GM21528 (cell line): ENCODE results near the gene CXCL12.

Experiments
- ATAC-seq: cut with Tn5 transposase; IDR thresholded peaks from one replicate; pipeline ENCODE4 v1.9.1; 2021; ENCODE audit warnings: mild to moderate bottlenecking, moderate library complexity; ENCODE audit not compliant: unreplicated experiment, low FRiP score

The CXCL12 gene

GRCh38 chr10:44386546-44387052 lies 1.7 kb upstream of the CXCL12 start:
- no peak for ATAC-seq

DNA sequence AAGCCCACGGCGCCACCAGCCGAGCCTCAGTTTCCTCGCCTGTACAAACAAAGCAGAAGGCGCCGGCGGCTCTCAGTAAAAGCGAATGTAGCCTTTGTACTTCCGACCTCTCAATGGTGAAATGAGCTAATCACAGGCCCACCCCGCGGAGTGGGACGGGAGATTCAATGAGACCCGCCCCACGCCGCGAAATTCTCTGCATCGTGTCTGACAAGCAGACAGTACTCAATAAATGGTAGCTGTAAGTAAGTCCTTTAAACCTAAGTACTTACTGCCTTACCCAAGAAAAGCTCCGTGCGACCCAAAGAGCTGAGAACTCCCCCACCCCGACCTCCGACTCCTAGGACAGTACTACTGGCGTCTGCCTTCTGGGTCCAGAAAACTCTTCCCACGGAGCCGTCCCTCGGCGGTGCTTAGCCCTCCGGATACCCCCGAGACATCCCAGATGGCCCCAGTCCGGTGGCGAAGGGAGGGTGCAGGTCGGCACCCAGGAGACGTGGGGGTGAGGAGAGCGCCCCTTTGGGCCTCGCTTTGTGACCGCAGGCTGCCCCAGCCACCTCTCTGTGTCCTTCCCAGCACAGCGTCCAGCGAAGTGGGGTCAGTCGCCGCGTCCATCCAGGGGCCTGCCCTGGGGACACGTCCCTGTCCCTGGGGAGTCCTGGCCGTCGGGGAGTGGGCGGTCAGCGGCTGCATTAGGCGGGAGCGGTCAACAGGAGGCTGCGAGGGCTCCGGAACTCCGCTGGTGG lies 972 bp upstream of the CXCL12 start:
- no peak for ATAC-seq

GRCh38 chr10:44384601-44385025 lies 284 bp downstream of the CXCL12 start:
- no peak for ATAC-seq

DNA sequence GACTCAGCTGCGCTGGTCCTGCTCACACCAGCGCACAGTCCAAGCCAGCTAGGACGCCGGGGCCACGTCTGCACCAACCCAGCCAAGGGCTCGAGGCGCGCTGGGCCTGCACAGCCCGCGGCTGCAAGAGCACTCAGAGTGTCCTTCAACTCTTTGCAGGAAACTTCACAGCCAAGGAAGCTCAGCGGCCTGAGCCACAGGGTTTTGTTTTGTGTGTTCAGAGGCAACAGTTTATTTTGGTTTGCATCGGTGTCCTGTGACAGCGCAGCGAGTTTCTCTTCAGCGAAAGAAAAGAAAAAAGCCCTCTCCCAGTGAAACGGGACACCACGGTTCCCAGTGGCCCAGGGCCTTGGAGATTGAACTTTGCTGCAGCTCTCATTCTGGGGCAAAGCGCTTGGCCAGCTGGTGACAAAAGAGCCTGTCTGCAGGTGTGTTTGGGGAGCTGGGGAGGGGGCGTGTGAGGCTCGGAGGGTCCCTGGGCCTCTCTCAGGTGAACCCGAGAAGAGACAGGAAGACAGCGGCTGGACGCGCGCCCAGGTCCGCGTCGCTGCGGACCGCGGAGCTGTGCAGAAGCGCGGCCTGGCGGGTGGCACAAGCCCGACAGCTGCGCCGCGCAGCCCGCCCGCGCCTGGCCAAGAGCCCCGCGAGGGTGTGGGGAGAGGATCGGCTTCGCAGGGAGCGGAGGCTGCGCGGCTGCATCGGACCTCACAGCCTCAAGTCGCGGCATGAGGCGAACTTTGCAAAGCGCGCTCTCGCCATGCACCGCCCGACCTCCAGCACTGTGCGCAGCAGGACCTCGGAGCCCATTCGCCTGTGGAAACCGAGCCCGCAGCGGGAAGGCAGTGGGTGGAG lies 922 bp downstream of the CXCL12 start:
- no peak for ATAC-seq

- ATAC-seq, result no peak
Measured at GRCh38 chr10:44382981-44383748, 1.7 kb downstream of the CXCL12 start.

GRCh38 chr10:44382131-44382858 lies 2.6 kb downstream of the CXCL12 start:
- no peak for ATAC-seq

- ATAC-seq, result no peak
Measured at GRCh38 chr10:44380829-44381600, 3.9 kb downstream of the CXCL12 start.

DNA sequence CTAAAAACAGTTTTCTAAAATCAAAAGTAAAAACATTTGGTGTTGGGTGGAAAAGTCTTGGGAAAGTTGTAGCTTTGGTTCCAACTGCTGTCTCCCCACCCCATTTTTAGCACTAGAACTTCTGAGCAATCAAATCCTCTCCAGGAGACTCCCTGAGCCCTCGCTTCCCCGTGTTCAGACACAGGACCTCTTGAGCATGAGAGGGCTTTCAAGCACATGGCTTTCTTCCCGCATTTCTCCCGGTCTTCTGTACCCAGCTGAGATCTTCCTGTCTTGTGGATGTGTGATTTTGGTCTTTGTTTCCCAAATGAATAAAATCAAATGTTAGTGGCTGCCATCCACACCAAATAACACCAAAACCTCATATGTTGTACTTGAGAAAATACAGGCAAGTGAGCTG lies 5.0 kb downstream of the CXCL12 start:
- ATAC-seq, result no peak

- no peak for ATAC-seq
Measured at GRCh38 chr10:44378626-44379025, 6.3 kb downstream of the CXCL12 start.

DNA sequence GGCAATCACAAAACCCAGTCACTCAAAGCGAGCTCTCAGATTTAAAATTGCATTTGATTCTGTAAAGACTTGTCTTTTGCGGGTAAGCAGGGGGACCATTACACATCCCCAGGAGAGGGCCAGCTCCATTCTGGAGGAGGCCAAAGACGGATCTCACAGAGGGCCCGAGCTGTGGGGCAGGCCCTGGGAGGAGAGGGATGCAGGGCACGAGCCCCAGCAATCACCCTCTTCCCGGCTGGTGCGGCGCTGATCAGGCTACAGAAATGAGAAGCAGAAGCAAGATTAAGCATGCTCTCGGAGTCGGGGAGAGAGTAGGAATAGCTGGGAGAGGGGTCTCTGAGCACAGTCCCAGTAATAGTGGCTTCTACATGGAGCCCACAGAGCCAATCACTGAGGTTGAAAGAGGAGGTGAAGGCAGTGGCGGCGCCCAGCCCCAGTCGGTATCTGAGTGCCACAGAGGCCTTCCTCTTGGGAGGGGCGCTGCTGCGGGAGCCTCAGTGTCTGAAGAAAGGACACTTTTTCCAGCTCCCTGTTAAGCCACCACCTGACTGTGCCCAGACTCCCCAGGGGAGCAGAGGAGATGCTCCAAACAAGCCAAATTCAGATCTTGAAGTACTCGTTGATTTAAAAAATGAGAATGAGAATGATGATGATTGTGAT lies 7.1 kb downstream of the CXCL12 start:
- no peak for ATAC-seq

DNA sequence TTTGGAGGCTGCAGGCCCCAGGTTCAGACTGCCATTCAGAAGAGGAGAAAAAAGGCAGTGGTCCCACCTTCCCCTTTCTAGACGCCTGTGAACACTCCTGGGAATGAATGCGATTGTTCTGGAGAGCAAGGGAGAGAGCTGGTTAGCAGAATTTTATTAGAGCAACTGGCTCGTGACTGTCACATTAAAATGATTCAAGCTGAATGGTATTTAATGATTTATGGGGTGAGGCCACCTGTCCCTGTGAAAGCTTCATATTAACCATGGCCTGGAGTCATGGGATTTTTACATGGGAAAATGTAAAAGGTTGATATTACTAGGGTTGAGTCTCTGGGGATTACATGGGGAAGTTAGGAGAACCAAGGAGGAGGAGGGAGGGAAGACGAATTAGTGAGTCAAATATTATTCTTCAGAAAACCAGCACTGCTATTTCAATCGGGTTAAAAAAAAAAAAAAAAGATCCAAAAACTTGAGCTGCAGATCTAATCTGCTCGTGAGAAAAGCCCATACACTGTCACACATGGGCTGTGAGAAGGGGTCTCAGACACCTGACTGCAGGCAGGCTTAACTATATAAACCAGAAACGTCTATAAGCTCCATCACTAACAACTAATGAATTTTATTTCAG lies 8.3 kb downstream of the CXCL12 start:
- ATAC-seq, result no peak

GRCh38 chr10:44374155-44374554 lies 10.7 kb downstream of the CXCL12 start:
- ATAC-seq, result no peak

GRCh38 chr10:44373341-44373995 lies 11.4 kb downstream of the CXCL12 start:
- no peak for ATAC-seq

GRCh38 chr10:44372181-44372580 lies 12.7 kb downstream of the CXCL12 start:
- ATAC-seq, result no peak

DNA sequence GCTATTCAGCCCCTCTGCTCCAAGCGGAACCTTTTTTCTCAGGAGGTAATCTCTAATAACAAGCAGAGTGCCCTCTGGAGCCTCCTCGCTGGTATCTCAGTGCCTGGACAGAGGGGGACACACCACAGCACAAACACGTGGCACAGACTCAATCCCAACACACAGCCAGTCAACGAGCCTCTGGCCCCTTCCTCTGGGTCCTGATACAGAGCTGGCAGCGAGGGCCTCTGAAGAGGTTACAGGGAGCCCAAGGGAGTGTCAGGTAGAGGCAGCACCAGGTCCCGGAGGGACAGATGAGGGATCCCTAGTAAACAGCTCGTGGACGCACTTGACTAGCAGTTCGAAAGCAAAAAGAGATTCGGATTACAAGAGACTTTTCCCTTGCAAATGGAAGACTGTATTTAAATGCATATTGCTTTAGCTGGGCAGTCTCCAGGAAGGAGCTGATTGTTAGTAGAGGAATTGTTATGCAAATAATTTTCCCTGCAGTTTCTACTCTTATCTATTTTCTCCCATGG lies 14.1 kb downstream of the CXCL12 start:
- ATAC-seq, result no peak

DNA sequence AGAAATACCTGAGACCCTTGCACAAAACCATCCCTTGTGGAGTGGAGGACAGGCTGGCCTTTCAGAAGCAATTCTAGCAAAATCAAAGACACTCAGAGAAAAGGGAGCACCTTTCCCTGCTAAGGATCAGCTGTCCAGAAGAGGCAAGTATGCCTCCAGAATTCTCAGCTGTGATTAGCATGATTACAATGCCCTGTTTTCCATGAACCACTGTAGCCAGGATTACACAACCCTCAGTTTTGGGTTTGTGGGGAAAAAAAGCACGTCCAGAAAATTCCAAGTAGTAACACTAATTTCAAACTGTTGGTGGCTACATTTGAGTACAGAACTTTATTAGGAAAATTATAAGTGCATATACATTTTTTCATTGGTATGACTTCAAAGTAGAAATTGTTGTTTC lies 15.0 kb downstream of the CXCL12 start:
- no peak for ATAC-seq

DNA sequence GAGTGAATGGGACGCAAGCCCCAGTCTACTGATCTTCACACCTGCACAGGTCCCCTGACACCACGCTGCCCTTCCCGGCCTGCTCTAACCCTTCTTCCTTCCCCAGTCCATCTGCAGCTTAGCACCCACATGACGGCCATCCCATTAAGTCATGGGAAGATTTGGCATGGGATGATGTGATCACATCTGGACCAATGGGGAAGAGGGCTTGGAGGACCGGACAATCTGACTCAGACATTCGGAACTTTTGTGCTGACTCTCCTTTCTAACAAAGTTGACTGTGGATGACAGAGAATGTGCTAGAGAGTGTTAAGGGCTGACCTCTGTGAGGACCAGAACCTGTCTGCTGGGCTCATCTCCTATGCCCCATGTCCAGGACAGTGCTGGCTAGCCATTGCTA lies 15.6 kb downstream of the CXCL12 start:
- ATAC-seq, result no peak

DNA sequence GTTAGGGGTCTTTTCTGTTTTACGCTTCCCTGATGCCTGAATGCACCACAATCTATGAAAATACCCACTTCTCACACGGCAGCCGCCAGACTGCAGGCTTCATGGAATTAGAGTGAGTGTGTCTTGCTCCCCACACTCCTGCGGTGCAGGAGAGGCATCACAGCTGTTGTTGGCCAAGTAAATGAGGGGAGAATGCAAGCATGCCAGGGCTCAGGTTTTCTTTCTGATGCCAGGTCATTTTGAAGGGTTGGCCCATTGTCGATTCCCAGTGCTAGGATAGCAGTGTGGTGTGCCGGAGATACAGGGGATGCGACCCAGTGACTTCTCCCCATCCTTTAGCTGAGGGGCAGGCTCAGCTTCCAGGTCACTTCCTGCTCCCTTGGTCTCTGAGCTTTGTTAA lies 16.3 kb downstream of the CXCL12 start:
- no peak for ATAC-seq
